Sciatic nerve (tissue), 2 donors: ENCODE results near the gene OTUD4. TPM values are rescaled to one million over a fixed set of nuclear protein-coding genes. Genes with fewer than 3 reads are reported as not detected.
"Not testable (repeated sequence)": the region's sequence is repeated elsewhere in the genome, so short reads cannot be mapped to it uniquely, and the experiment has no call there.

Source experiments
- ATAC-seq: fragments of 200-7000 bp; cut with Tn5 transposase; one replicate; pipeline ENCODE4 v1.9.1; 2020; ENCODE audit warnings: mild to moderate bottlenecking, moderate library complexity
- DNase-seq: peaks from one replicate; pipeline ENCODE4 v3.0.0-alpha.2; 2020; ENCODE audit warnings: low spot score
- intact Hi-C: fragments of 100-400 bp; cut with DNase I; formaldehyde crosslinking; loops from one replicate; pipeline ENCODE4 v1.14.2; 2022
- total RNA-seq: library from RNA; stranded (reverse); fragmentation: NEBNext Ultra II Directional; extraction: Animal tissue kit (Norgen Biotek cat#: 25700); gene quantifications from one replicate; pipeline ENCODE4 v1.2.1, GENCODE V29; 2021
- donor health status: DM: no; HTN: no; CAD: no.
- donor health status: DM: no; HTN: no; CAD: no.

OTUD4 gene, protein sequence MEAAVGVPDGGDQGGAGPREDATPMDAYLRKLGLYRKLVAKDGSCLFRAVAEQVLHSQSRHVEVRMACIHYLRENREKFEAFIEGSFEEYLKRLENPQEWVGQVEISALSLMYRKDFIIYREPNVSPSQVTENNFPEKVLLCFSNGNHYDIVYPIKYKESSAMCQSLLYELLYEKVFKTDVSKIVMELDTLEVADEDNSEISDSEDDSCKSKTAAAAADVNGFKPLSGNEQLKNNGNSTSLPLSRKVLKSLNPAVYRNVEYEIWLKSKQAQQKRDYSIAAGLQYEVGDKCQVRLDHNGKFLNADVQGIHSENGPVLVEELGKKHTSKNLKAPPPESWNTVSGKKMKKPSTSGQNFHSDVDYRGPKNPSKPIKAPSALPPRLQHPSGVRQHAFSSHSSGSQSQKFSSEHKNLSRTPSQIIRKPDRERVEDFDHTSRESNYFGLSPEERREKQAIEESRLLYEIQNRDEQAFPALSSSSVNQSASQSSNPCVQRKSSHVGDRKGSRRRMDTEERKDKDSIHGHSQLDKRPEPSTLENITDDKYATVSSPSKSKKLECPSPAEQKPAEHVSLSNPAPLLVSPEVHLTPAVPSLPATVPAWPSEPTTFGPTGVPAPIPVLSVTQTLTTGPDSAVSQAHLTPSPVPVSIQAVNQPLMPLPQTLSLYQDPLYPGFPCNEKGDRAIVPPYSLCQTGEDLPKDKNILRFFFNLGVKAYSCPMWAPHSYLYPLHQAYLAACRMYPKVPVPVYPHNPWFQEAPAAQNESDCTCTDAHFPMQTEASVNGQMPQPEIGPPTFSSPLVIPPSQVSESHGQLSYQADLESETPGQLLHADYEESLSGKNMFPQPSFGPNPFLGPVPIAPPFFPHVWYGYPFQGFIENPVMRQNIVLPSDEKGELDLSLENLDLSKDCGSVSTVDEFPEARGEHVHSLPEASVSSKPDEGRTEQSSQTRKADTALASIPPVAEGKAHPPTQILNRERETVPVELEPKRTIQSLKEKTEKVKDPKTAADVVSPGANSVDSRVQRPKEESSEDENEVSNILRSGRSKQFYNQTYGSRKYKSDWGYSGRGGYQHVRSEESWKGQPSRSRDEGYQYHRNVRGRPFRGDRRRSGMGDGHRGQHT
- total RNA-seq = 64.5 TPM

GRCh38 chr4:145180298-145181090 lies at the start of gene OTUD4:
Gene OTUD4, minus strand, starts transcription at chr4:145180589. Its CDS starts 616 bp downstream, at chr4:145179973.
- intact Hi-C loops = loop anchor here (10.0 kb wide), 1 partner anchor 554 kb away; no protein-coding TSS in a partner anchor
- DNase-seq (peak; percentile 96), ATAC-seq (peak; percentile 99)

DNA sequence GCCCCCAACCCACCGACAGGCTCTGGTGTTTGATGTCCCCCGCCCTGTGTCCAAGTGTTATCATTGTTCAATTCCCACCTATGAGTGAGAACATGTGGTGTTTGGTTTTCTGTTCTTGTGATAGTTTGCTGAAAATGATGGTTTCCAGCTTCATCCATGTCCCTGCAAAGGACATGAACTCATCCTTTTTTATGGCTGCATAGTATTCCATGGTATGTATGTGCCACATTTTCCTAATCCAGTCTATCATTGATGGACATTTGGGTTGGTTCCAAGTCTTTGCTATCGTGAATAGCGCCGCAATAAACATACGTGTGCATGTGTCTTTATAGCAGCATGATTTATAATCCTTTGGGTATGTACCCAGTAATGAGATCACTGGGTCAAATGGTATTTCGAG lies 42.8 kb upstream of the OTUD4 start:
- DNase-seq, ATAC-seq, intact Hi-C loops: not testable (repeated sequence)

- ATAC-seq, intact Hi-C loops, DNase-seq: not testable (repeated sequence)
Measured at GRCh38 chr4:145221529-145221928, 41.1 kb upstream of the OTUD4 start.

DNA sequence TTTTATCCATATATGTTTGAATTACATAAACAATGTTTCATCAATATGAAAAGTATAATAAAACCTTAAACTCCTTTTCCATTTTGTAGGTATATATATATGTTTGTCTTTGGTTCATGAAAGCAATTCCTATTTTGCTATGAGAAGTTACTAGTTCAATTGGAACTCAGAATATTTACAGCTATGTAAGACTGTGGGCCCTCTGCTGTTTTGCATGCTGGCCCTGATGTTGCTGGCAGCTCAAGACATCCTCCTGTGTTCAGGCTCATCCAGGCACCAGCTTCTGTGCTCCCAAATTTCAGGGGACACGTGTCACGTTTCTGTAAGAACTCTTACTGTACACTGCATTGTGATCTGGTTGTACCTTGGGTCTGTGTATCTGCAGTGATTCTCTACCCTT lies 38.7 kb upstream of the OTUD4 start:
- intact Hi-C loops = no loop called here
- DNase-seq = no peak
- ATAC-seq = no peak

DNA sequence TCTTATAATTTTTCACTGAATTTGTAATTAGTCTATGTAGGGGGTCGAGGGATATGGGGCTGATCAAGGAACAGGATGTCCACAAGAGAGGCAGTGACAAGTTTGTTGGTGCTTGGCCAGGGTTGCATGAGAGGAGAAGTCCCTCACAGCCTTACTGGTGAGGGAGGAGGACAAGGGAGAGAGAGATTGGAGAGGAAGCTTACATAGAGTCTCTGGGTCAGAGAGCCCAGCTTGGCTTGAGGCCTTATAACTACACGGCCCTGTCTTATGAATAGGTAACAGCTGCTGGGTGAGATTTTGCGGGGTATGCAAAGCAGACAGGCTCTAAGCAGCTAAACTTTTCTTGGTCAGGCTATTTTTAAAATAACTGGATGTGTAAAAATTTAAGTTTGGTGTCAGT lies 37.9 kb upstream of the OTUD4 start:
- ATAC-seq = no peak
- intact Hi-C loops = no loop called here
- no peak for DNase-seq

GRCh38 chr4:145217349-145217748 lies 37.0 kb upstream of the OTUD4 start:
- intact Hi-C loops = no loop called here
- ATAC-seq (no peak), DNase-seq (no peak)

GRCh38 chr4:145216535-145216934 lies 36.1 kb upstream of the OTUD4 start:
- intact Hi-C loops = no loop called here
- ATAC-seq = no peak

DNA sequence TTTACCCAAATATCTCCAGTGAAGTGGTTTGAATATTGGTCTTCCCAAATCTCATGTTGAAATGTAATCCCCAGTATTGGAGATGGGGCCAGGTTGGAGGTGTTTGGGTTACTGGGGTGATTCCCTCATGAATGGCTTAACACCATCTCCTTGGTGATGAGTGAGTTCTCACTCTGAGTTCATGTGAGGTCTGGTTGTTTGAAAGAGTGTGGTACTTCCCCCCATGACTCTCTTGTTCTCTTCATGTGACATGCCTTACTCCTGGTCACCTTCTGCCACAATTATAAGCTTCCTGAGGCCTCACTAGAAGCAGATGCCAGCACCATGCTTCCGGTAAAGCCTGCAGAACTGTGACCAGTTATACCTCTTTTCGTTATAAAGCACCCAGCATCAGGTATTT lies 32.9 kb upstream of the OTUD4 start:
- DNase-seq (no peak), ATAC-seq (no peak)
- intact Hi-C loops = no loop called here

More at GRCh38 chr4:145216535-145216934, 36.1 kb upstream of the OTUD4 start:
- DNase-seq = no peak

GRCh38 chr4:145207934-145208333 lies 27.5 kb upstream of the OTUD4 start:
- ATAC-seq (no peak), DNase-seq (no peak)
- intact Hi-C loops = no loop called here

DNA sequence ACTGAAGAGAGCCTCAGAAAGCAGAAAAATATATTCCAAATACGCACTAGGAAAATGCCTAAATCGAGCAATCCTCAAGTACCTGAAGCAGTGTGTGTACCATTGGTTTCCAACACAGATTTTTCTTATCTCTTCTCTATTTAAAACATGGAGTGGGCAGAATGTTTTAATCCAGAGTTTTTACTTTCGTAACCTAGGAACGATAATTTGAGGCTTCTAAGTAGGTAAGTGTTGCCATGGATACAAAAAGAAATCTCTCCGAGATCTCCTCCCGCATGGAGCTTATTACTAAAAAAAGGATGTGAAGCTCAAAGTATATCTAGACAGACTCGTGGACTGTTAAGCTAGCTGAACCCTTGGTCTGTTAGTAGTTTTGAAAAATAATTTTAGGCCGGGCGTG lies 23.0 kb upstream of the OTUD4 start:
- no peak for ATAC-seq
- intact Hi-C loops = no loop called here
- no peak for DNase-seq

DNA sequence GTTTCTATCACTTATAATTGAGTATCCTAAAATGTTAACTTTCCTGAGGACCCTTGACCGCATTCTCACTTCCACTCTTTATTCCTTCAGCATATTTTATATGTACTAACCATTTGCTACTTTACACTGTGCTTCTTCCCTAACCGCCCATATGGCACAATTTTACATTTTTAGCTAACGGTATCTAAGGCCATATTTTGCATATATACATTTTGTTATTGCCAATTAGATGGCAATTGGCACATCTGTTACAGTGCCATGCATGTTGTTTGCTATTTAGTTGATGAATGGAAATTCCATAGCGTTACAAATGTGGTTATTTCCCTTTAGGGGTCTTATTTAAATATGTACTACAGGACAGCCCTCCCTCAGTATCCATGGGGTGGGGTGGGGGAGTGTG lies 20.0 kb upstream of the OTUD4 start:
- intact Hi-C loops = no loop called here
- no peak for ATAC-seq
- no peak for DNase-seq

- ATAC-seq (no peak), DNase-seq (no peak)
- intact Hi-C loops = no loop called here
Measured at GRCh38 chr4:145199051-145199716, 18.8 kb upstream of the OTUD4 start.

DNA sequence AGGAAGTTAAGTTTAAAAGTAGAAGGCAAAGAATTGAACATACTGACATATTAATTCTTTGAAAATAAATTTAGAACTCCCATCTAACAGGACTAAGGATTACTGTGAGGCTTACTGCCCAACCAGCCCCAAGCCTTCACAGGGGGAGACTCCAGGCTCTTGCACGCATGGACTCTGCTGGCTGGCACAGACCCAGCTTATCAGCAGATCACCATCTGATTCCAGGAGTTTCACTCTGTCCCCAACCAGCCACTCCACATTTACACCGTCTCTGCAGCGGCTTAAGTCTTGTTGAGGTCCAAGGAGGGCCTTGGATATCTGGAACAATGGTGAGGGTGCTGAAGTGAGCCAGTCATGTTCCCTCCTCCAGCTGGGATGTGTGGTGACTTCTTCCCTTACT lies 16.4 kb upstream of the OTUD4 start:
- DNase-seq (no peak), ATAC-seq (no peak)
- intact Hi-C loops = no loop called here

- intact Hi-C loops = no loop called here
- ATAC-seq (no peak), DNase-seq (no peak)
Measured at GRCh38 chr4:145195167-145195952, 15.0 kb upstream of the OTUD4 start.

GRCh38 chr4:145189981-145190380 lies 9.6 kb upstream of the OTUD4 start:
- intact Hi-C loops = loop anchor here (10.0 kb wide), 1 partner anchor 545 kb away; no protein-coding TSS in a partner anchor
- DNase-seq = no peak
- no peak for ATAC-seq

DNA sequence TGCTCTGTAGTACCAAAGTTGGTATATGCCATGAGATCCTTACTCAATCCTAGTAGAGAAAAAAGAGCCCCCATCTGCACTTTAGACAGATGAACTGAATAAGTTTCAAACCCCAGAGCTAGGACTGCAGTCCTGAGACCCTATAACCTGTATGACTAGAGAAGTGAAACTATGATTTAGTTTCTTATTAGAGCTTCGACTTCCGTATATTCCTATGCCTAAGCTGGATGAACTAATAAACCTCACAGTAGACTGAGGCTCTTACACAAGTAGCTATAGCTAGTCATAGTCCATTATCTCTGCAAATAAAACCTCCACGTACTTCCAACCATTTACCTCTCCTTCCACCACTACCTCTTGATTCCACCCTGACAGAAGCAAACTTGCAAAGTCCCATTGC lies 6.3 kb upstream of the OTUD4 start:
- ATAC-seq (no peak), DNase-seq (no peak)
- intact Hi-C loops = loop anchor here (10.0 kb wide), 1 partner anchor 548 kb away; no protein-coding TSS in a partner anchor

GRCh38 chr4:145183581-145183980 lies 3.2 kb upstream of the OTUD4 start:
- DNase-seq (no peak), ATAC-seq (no peak)
- intact Hi-C loops = loop anchor here (10.0 kb wide), 1 partner anchor 551 kb away; no protein-coding TSS in a partner anchor
